GM18861 (cell line): ENCODE results near the gene MORN3.
"Not testable (repeated sequence)": the region's sequence is repeated elsewhere in the genome, so short reads cannot be mapped to it uniquely, and the experiment has no call there.

Experiments
- ATAC-seq: cut with Tn5 transposase; IDR thresholded peaks from one replicate; pipeline ENCODE4 v1.9.1; 2021; ENCODE audit not compliant: unreplicated experiment

The MORN3 gene

DNA sequence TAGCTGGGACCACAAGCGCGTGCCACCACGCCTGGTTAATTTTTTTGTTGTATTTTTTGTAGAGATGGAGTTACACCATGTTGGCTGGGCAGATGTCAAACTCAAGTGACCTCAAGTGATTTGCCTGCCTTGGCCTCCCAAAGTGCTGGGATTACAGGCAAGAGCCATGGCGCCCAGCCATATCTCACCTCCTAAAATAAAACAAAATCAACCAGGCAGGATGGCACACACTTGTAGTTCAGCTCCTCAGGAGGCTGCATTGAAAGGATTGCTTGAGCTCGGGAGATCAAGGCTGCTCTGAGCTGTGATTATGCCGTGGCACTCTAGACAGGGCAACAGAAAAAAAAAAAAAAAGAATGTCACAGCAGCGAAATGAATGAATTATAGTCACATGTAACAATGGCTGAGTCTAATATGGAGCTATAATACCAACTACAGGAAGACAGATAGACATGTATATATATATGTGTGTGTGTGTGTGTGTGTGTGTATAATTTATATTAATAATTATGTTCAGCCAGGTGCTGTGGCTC, 23.8 kb upstream of the MORN3 start:
- ATAC-seq: no peak

DNA sequence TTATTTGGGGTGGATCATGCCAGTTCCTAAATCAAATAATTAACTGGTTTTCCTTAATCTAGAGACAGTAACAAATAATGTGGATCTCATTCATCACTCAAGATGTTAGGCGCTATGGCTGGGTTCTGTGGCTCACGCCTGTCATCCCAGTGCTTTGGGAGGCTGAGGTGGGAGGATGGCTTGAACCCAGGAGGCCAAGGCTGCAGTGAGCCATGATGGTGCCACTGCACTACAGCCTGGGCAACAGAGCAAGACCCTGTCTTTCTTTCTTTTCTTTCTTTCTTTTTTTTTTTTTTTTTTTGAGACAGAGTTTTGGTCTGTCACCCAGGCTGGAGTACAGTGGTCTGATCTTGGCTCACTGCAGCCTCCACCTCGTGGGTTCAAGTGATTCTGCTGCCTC, 23.3 kb upstream of the MORN3 start:
- ATAC-seq: not testable (repeated sequence)

DNA sequence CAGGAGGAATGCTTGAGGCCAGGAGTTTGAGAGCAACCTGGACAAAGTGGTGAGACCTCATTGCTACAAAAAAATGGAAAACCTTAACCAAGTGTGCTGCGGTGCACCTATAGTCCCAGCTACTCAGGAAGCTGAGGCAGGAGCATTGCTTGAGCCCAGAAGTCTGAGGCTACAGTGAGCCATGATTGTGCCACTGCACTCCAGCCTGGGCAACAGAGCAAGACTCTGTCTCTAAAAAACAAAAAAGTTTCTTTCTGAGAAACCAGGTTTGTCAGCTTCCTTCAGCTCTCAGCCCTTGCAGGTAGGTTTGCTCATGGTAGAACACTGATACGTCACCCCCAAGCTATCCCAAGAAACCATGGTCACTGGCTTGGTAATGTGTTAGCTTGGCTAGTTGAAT, 20.0 kb upstream of the MORN3 start:
- no peak for ATAC-seq

DNA sequence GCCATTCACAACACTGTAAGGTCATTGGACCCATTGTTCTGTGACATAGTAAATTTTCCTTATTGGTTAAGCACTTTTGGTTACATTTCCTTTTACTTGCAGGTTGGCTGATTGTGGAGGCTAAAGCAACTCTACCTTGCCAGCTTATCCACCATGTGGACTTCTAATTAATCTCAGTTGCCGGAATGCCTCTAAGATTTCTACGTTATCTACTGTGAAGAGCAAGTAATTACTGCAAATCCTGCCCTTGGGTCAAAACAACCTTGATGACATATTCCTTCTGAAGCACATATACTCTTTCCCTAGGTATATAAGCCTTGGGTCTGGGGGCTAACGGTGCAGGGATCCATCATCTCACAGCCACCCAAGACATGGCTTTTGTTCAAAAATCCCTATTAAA, 19.5 kb upstream of the MORN3 start:
- ATAC-seq: no peak

DNA sequence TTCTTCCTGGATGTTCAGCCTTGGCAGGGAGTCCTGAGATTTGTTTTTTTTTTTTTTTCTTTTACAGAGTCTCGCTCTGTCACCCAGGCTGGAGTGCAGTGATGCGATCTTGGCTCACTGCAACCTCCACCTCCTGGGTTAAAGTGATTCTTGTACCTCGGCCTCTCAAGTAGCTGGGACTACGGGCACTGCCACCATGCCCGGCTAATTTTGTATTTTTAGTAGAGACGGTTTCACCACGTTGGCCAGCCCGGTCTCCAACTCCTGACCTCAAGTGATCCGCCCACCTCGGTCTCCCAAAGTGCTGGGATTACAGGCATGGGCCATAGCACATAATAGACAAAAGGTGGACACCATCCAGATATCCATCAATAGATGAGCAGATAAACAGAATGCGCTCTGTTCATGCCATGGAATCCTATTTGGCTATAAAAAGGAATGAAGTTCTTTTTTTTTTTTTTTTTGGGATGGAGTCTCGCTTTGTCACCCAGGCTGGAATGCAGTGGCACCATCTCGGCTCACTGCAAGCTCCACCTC, 10.3 kb upstream of the MORN3 start:
- ATAC-seq: not testable (repeated sequence)

DNA sequence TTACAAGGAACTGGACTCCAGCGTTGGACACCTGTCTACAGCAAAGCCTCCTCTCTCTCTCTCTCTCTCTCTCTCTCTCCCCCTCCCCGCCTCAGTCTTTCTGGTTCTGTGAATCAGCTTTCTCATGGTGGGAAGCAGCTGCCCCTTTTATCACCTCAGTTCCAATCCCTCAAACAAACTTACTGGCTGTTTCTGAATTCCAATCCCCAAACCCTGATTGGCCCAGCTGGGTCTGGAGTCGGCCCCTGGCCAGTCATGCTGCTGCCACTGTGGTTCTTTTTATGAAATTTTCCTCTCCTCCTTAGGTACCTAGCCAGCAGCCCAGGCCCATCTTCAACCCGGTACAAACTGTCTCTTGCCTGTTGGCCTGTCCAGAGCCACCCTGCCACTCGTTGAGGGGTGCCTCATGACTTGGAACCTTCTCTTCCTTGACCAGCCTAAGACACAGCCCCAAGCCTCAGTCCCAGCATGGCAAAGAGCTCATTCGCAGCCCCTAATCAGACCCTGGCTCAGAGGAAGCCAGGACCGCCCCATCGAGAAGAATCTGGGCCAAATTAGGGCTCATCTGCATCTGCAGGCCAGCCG, 9.4 kb upstream of the MORN3 start:
- ATAC-seq: no peak

DNA sequence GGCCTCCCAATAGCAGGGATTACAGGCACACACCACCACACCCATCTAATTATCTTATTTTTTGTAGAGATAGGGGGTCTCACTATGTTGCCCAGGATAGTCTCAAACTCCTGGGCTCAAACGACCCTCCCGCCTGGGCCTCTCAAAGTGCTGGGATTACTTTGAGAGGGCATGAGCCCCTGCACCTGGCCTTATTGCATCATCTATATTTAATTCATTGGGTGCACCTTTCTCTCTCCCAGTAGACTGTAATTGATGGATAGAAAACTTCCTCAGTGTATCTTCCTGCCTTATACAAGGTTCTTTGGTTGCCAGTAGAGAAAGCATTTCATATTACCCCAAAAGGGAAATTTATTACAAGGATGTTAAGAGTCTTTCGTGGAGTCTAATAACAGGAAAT, 8.9 kb upstream of the MORN3 start:
- no peak for ATAC-seq

DNA sequence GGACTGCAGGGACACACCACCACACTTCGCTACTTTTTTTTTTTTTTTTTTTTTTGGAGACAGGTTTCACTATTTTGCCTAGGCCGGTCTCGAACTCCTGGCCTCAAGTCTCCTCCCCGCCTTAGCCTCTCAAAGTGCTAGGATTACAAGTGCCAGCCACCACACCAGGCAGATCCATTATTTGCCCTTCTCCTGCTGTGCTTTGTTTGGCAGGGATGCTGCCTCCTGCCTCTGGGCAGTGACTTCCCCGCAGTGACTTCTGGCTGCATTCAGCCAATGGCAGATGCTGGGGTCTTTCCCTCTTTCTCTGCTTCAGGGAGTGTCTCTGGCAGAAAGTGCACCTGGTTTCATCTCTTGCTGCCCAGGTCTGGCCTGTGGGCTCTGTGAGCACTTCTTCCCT, 6.7 kb upstream of the MORN3 start:
- no peak for ATAC-seq

DNA sequence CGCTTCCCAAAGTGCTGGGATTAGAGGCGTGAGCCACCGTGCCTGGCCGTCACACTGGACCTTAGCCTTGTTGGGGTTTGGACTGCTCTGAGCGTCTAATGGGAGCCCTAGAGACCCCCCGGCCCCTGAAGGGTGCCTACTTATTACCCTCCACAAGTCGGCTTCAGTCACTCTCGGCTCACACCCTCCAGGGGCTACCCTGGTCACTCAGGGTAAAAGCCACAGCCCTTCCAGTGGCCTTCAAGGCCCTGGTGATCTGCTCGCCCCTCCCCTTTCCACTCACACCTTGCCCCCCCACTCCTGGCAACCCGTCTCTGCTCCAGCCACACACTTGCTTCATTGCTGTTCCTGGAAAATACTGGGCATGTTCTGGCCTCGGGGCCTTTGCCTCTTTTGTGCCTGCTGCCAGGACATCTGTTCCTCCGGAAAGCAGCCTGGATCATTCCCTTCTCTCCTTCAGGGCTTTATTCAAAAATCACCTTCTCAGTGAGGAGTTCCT, 3.6 kb upstream of the MORN3 start:
- no peak for ATAC-seq

DNA sequence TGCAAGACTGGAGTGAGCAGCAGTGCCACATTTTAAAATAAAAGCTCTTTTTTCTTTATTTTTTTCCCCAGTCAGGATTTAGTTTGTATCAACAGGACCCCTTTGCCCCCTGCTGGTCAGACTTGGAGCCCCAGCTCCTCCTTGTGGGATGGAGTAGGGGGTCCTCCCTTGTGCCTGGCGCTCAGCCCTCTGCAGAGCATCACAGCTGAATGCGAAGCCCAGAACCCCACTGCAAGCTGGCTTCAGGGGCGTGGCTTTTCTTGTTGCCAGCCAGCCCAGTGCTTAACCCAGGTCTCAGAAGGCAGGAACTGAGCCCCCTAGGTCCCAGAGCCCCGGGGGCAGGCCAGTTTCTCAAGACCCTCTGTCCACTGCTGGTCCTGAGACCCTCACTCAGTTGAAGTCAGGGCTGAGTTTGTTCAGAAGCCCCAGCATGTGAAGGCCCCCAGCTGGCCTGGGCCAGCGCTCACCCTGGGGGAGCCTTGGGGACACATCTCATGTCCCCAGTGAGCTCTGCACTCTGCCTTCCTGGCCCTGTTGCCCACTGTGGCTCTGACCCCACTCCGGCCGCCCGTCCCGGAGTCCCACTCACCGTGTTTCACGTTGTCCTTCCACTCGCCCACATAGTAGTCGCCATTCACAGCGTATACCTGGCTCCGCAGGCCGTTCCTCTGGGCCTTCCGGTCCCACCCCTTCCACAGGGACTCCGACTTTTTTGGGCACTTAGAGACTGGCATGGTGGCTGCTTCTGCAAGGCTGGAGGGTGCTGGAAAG, 519 bp downstream of the MORN3 start:
- no peak for ATAC-seq

DNA sequence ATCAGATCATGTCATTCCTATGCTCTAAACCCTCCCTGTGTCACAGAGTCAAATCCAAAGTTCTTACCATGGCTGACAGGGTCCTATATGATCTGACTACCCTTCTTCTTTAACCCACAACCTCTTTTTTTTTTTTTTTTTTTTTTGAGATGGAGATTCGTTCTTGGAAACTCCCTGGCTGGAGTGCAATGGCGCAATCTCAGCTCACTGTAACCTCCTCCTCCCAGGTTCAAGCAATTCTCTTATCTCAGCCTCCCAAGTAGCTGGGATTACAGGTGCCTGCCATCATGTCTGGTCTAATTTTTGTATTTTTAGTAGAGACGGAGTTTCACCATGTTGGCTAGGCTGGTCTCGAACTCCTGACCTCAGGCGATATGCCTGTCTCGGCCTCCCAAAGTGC, 2.6 kb downstream of the MORN3 start:
- not testable (repeated sequence) for ATAC-seq

DNA sequence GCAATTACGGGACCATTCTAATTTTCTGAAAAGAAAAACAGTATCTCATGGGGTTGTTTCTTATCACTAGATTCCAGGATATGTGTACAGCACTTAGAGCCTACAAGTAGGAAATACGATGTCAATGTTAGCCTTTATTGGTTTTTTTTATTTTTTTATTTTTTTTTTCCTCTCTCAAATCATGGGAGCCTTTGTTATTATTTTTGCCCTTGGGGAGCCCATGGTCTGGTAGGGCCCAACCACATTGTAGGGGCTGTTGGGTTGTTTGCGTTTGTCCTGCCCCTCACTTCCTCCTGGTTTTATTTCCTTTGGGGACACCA, 5.9 kb downstream of the MORN3 start:
- ATAC-seq: no peak

DNA sequence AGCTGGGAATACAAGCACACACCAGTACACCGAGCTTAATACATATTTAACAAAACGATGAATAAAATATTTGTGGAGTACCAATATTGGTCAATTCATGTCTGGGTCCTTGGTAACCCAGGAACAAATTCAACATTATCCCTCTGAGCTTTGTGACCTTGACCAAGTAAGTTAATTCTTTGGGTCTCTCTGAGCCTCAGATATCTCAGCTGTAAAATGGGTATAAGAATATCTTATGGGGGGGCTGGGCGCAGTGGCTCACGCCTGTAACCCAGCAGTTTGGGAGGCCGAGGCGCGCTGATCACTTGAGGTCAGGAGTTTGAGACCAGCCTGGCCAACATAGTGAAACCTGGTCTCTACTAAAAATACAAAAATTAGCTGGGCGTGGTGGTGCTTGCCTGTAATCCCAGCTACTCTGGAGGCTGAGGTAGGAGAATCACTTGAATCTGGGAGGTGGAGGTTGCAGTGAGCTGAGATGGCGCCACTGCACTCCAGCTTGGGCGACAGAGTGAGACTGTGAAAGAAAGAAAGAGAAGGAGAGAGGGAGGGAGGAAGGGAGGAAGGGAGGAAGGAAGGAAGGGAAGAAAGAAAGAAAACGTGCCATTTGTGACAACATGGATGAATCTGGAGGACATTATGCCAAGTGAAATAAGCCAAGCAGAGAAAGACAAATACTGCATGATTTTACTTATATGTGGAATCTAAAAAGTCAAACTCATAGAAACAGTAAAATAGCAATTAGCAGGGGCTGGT, 7.9 kb downstream of the MORN3 start:
- ATAC-seq: not testable (repeated sequence)

DNA sequence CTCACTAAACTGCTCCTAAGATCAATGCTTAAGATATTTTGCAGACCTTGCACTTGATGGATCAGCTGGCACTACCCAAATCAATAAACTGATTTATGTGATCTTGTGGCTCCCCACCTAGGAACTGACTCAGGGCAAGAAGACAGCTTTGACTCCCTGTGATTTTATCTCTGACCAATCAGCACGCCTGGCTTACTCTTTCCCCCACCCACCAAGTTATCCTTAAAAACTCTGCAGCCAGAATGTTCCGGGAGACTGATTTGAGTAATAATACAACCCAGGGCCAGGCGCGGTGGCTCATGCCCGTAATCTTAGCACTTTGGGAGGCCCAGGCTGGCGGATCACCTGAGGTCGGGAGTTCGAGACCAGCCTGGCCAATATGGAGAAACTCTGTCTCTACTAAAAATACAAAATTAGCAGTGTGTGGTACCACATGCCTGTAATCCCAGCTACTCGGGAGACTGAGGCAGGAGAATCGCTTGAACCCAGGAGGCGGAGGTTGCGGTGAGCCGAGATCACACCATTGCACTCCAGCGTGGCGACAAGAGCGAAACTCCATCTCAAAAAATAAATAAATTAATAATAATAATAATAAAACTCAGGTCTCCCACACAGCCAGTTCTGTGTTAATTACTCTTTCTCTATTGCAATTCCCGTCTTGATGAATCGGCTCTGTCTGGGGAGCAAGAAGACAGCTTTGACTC, 12.0 kb downstream of the MORN3 start:
- ATAC-seq: no peak

DNA sequence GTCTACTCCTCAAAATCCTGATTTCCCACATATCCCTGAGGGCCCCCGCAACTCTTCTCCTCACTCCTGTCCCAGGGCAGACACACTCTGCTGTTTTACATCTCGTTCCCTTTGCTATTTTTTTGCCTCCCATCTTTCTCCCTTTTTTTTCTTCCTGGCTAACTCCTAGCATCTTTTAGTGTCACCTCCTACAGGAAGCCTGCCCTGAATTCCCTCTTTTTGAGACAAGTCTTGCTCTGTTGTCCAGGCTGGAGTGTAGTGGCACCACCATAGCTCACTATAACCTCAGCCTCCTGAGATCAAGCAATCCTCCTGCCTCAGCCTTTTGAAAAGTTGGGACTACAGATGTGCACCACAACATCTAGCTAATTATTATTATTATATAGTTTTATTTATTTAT, 13.3 kb downstream of the MORN3 start:
- no peak for ATAC-seq

DNA sequence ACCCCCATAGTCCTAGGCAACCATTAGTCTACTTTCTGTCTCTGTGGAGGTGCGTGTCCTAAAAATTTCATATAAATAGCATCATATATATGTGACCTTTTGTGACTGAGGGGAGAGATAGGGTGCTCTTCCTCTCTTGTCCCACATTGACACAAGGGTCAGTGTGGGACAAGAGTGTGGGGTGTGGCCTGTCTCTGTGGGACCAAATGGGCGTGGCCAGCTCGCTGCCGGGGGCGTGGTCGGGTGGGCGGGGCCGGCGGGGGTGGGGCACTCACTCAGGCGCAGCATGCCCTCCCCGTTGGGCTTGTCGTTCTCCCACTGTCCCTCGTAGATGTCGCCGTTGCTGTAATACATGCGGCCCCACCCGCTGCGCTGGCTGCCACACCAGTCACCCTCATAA, 15.5 kb downstream of the MORN3 start:
- ATAC-seq: no peak

DNA sequence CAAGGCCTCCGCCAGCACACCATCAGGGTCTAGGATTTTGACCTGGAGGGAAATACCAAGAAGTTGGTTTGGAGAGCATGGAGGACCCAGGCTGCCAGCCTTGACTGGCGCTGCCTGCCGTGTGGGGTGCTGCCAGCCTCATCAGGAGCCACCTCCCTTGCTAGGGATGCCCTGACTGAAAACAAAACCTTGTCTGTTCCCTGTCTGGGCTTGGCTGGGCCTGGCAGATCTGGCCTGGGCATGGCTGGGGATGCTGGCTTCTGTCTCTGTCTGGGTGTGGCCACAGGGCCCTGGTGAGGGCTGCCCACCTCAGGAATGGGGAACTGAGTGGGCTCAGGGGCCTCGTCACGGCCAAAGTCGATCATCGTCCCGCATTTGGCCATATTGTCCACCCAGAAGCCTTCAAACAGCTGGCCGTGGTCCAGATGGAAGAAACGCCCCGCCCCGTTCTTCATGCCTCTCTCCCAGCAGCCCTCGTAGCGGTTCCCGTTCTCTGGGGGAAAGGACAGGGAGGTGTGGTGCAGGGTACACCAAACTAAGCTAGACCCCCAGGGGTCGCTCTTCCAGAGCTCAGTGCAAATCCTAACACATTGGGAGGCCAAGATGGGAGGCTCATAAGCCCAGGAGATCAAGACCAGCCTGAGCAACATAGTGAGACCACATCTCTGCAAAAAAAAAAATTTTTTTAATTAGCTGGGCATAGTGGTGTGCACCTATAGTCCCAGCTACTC, 16.5 kb downstream of the MORN3 start:
- ATAC-seq: no peak

DNA sequence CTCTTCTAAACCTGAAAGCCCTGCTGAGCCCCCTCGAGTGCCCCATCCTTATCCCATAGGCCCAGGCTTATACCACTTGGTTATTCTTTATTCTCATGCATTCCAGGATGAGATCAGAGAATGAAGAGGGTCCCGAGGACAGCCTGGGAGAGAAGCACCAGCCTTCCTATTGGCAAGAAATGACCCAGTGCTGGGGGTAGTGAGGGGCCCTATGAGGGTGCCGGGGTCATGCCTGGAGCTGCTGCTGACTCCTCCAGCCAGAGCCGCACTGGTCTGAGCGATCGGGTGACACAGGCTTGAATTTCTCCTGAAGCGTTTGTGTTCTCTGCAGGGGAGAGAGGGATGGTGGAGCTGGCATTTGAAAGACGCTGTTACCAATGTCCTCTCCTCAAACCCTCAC, 18.1 kb downstream of the MORN3 start:
- no peak for ATAC-seq

DNA sequence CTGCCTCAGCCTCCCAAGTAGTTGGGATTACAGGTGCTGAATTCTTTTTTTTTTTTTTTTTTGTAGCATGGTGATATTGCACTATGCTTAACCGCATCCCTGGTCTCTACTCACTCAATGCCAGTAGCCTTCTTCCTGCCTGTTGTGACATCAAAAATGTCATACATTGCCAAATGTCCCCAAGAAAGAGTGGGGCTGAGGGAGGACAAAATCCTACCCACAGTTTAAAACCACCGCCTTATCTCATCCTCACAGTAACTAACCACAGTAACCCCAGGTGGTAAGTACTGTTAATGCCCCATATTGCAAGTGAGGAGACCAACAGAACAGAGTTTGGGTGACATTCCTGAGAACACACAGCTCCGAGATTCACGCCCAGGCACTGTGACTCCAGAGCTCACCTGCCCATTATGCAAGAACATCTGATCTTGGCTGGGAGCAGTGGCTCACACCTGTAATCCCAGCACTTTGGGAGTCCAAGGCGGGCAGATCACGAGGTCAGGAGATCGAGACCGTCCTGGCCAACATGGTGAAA, 19.6 kb downstream of the MORN3 start:
- ATAC-seq: no peak

DNA sequence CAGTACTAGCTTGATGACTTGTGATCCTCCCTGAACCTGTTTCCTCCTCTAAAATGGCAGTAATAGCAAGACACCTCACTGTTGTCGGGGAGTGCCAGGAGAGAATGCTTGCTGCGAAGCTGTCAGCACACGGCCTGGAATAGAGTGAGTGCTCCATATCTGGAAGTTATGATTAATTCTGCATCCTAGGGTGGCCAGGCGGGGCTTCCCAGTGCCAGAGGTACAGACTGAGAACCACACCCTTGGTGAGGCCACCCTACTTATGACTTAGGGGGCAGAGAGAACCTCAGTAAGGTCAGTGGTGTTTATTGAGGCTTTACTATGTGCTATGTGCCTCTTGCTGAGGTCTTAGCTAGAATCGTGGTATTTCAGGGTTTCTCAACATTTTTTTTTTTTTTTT, 20.1 kb downstream of the MORN3 start:
- ATAC-seq: no peak
